GM19438 (cell line): ENCODE results near the gene FAM3B.

Source experiments
- ATAC-seq: cut with Tn5 transposase; IDR thresholded peaks from one replicate; pipeline ENCODE4 v1.9.1; 2021; ENCODE audit warnings: low read depth; ENCODE audit not compliant: unreplicated experiment

FAM3B gene

GRCh38 chr21:41317458-41317857, 857 bp downstream of the FAM3B start:
- no peak for ATAC-seq

GRCh38 chr21:41318218-41318617, 1.6 kb downstream of the FAM3B start:
- ATAC-seq: no peak

- ATAC-seq: no peak
Measured at GRCh38 chr21:41319273-41319672, 2.7 kb downstream of the FAM3B start.

GRCh38 chr21:41321211-41321907, 4.8 kb downstream of the FAM3B start:
- ATAC-seq: no peak

- no peak for ATAC-seq
Measured at GRCh38 chr21:41321908-41322495, 5.4 kb downstream of the FAM3B start.

GRCh38 chr21:41322496-41323382, 6.1 kb downstream of the FAM3B start:
- ATAC-seq: no peak

GRCh38 chr21:41325138-41325912, 8.7 kb downstream of the FAM3B start:
- no peak for ATAC-seq

GRCh38 chr21:41326414-41327080, 9.9 kb downstream of the FAM3B start:
- ATAC-seq: no peak

- no peak for ATAC-seq
Measured at GRCh38 chr21:41327753-41328152, 11.2 kb downstream of the FAM3B start.

GRCh38 chr21:41328660-41329607, 12.3 kb downstream of the FAM3B start:
- no peak for ATAC-seq

- ATAC-seq: no peak
Measured at GRCh38 chr21:41333752-41334151, 17.2 kb downstream of the FAM3B start.

- no peak for ATAC-seq
Measured at GRCh38 chr21:41337515-41337914, 20.9 kb downstream of the FAM3B start.

GRCh38 chr21:41338455-41338854, 21.9 kb downstream of the FAM3B start:
- ATAC-seq: no peak

GRCh38 chr21:41342035-41342434, 25.4 kb downstream of the FAM3B start:
- no peak for ATAC-seq

GRCh38 chr21:41344146-41344545, 27.5 kb downstream of the FAM3B start:
- ATAC-seq: no peak

- ATAC-seq: no peak
Measured at GRCh38 chr21:41345356-41345755, 28.8 kb downstream of the FAM3B start.

- no peak for ATAC-seq
Measured at GRCh38 chr21:41345934-41346685, 29.5 kb downstream of the FAM3B start.

- ATAC-seq: no peak
Measured at GRCh38 chr21:41346758-41347157, 30.2 kb downstream of the FAM3B start.
